ENCODE data around the gene ZC3H4. TPM values are rescaled to one million over a fixed set of nuclear protein-coding genes. Genes with fewer than 3 reads are reported as not detected.

ZC3H4 gene
- total RNA-seq, 1 donor from 2014 or later: 22.1 TPM

DNA sequence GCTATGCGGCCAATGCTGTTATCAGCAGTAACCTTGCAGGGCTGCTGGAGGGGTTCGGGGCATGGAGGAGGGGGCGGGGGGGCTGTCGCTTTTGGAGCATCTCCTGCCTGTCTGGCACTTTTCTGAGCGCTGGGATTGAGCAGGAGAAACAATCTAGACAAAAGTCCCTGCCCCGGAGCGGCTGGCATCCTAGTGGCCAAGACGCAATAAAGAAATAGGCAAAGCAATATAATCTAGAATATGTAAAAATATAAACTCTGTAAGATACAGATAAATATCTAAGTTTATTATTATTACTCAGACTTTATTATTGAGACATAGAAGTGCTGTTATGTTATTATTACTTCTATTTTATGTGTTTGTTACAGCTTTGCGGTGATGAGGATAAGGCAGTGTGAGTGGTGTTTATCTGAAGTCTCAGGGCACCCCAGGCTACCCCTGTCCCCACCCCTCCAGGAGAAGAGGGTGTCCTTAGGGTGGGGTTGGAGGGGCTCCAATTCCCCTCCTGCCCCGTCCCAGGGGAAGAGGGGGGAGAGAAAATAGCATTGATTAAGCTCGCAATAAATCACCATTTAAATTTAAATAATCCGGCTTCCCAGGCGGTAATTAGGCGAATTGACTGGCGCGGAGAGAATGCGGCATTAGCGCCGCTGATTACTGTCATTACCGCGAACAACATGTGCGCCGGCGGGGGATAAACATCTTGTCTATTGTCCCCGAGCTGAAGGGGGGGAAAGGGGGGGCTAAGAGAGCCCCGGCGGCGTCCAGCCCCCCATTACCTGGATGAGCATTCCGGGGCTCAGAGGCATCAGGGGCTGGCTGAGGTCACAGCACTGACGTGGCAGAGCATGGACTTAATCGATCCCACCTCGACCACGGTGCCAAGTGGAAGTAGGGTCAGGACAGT, 90.8 kb downstream of the ZC3H4 start:
- H3K27me3 ChIP-seq (ENCODE audit: low read depth): peaks cover 88% of the 10 kb centered on the region
- intact Hi-C loops (cut with micrococcal nuclease): no loop called here
- TF ChIP-seq, protein P1, sequence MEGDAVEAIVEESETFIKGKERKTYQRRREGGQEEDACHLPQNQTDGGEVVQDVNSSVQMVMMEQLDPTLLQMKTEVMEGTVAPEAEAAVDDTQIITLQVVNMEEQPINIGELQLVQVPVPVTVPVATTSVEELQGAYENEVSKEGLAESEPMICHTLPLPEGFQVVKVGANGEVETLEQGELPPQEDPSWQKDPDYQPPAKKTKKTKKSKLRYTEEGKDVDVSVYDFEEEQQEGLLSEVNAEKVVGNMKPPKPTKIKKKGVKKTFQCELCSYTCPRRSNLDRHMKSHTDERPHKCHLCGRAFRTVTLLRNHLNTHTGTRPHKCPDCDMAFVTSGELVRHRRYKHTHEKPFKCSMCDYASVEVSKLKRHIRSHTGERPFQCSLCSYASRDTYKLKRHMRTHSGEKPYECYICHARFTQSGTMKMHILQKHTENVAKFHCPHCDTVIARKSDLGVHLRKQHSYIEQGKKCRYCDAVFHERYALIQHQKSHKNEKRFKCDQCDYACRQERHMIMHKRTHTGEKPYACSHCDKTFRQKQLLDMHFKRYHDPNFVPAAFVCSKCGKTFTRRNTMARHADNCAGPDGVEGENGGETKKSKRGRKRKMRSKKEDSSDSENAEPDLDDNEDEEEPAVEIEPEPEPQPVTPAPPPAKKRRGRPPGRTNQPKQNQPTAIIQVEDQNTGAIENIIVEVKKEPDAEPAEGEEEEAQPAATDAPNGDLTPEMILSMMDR (IDR thresholded peaks at IDR 0.05; ENCODE audit: borderline replicate concordance): no peak
- no peaks in the 10 kb centered on the region for H3K36me3 ChIP-seq
- H3K4me1 ChIP-seq: peaks cover 35% of the 10 kb centered on the region
- DNase-seq: no peak
- no peak overlapping the region for H3K27ac ChIP-seq (replicated peaks)
- H3K9me3 ChIP-seq (replicated peaks): no peaks in the 10 kb centered on the region
- H3K4me3 ChIP-seq: no peak overlapping the region

DNA sequence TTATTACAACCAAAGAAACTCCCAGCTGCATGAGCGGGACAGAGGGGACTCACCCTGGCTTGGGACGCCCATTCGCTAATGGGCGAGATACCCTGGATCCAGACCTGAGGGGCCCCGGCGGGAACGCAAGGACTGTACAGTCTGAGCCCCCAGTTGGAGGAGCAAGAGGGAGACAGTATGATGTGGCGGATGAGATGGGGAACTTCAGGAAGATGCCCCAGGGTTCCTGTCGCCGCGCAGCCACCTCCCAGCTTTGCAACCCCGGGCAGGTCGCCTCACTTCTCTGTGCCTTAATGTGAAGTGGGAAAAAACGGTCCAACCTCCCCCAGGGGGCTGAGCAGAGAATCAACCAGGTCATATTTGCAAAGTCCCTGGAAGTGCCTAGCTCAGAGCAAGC, 91.4 kb downstream of the ZC3H4 start:
- Histone ChIP-seq H3K27ac (replicated peaks) (no peak overlapping the region), H3K27me3 (ENCODE audit: low read depth) (peaks cover 84% of the 10 kb centered on the region)
- intact Hi-C loops (cut with micrococcal nuclease): no loop called here

DNA sequence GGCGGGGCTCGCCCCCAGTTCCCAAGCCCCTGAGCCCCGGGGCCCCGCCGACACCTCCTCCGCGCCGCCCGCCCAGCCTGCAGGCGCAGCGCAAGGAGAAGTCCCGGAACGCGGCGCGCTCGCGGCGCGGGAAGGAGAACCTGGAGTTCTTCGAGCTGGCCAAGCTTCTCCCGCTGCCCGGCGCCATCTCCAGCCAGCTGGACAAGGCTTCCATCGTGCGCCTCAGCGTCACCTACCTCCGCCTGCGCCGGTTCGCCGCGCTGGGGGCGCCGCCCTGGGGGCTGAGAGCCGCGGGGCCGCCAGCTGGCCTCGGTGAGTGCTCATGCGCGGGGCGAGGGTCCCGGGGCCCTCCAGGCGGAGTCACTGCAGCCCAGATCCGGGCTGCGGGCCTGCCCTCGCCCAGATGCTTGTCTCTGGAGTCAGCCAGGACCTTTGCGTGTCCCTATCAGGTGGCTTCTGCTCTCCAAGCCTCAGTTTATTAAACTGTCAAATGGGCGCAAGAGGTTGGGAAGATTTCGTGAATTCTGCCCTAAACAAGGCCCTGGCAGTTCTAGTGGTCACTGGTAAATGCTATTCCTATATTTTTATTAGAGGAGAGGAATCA, 91.9 kb downstream of the ZC3H4 start:
- H3K36me3 ChIP-seq: no peaks in the 10 kb centered on the region
- peaks cover 35% of the 10 kb centered on the region for H3K4me1 ChIP-seq
- TF ChIP-seq, protein P1 (IDR thresholded peaks at IDR 0.05; ENCODE audit: borderline replicate concordance): no peak
- H3K27ac ChIP-seq (replicated peaks): no peak overlapping the region
- DNase-seq: no peak
- H3K4me3 ChIP-seq: peak overlapping the region; percentile 60
- no peaks in the 10 kb centered on the region for H3K9me3 ChIP-seq (replicated peaks)
- intact Hi-C loops (cut with micrococcal nuclease): no loop called here
- H3K27me3 ChIP-seq (ENCODE audit: low read depth): peaks cover 79% of the 10 kb centered on the region

More for the DNA sequence above, 91.4 kb downstream of the ZC3H4 start:
- Histone ChIP-seq H3K36me3 (no peaks in the 10 kb centered on the region), H3K9me3 (replicated peaks) (no peaks in the 10 kb centered on the region), H3K4me3 (no peak overlapping the region), H3K4me1 (peaks cover 35% of the 10 kb centered on the region)
- no peak for DNase-seq
- TF ChIP-seq, protein P1 (IDR thresholded peaks at IDR 0.05; ENCODE audit: borderline replicate concordance): no peak

DNA sequence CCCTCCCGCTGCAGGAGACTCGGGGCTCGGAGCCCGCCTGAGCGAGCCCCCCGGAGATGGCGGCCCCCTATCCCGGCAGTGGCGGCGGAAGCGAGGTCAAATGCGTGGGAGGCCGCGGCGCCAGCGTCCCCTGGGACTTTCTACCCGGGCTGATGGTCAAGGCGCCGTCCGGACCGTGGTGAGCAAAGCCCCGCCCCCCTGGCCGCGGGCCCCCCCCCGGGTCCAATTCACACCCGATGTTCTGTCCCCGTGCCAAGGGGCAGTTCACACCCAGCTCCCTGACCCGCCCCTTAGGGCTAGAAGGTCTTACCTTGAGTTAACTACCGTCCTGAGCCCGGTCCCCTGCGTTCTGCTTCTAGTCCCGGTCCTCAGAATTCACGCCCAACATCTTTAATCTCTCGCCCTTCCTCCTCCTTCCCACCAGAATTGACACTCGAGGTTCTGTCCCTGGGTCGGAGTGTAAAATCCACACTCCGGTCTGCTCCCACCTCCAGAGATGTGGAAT, 92.5 kb downstream of the ZC3H4 start:
- no peak overlapping the region for H3K27ac ChIP-seq (replicated peaks)
- no peaks in the 10 kb centered on the region for H3K36me3 ChIP-seq
- peaks cover 73% of the 10 kb centered on the region for H3K27me3 ChIP-seq (ENCODE audit: low read depth)
- H3K4me1 ChIP-seq: peaks cover 35% of the 10 kb centered on the region
- no peak for DNase-seq
- peak overlapping the region; percentile 60 for H3K4me3 ChIP-seq
- intact Hi-C loops (cut with micrococcal nuclease): no loop called here
- TF ChIP-seq, protein P1 (IDR thresholded peaks at IDR 0.05; ENCODE audit: borderline replicate concordance): no peak
- no peaks in the 10 kb centered on the region for H3K9me3 ChIP-seq (replicated peaks)

DNA sequence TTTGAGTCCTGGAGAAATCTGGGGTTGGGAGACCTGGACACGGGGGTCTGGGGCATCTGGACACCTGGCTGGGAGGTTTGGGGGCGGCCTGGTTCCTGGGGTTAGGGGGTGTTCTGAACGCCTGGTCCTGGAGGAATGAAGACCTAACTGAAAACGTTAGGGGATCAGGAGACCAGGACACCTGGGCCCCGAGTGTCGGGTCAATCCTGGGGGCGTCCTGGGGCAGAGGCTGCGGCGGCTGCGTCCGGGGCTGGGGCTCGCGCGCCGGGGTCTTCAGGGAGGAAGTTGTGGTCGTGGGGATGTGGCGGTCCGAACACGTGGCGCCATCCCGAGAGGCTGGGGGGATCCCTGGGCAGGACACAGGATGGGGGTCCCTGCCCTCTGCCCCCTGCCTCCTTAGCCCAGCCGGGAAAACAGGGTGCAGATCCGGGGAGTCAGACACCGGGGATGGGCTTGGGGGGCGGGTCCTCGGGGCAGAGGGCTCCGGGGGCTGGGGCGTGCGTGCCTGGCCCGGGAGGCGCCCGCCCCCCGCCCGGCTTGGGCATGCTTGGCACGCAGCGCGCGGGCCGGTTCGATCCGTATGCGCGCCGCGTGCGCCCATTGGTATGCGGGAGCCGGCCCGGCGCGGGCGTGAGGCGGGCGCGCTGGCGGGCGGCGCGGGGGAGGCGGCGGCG, 93.3 kb downstream of the ZC3H4 start:
- no peak for DNase-seq
- H3K4me3 ChIP-seq: peak overlapping the region; percentile 60
- intact Hi-C loops (cut with micrococcal nuclease): no loop called here
- no peaks in the 10 kb centered on the region for H3K9me3 ChIP-seq (replicated peaks)
- H3K4me1 ChIP-seq: peaks cover 35% of the 10 kb centered on the region
- H3K27me3 ChIP-seq (ENCODE audit: low read depth): peaks cover 65% of the 10 kb centered on the region
- no peak overlapping the region for H3K27ac ChIP-seq (replicated peaks)
- TF ChIP-seq, protein P1 (IDR thresholded peaks at IDR 0.05; ENCODE audit: borderline replicate concordance): no peak
- H3K36me3 ChIP-seq: no peaks in the 10 kb centered on the region

All from left ventricle myocardium inferior (tissue), 1 donor.